Kasumi-1 (cell line): ENCODE results near the gene RNF14.
"Not testable (repeated sequence)": the region's sequence is repeated elsewhere in the genome, so short reads cannot be mapped to it uniquely, and the experiment has no call there.

Source experiments
- DNase-seq, 2 experiments: peaks; one replicate each; lab custom pipeline; 2025; lab: John Stamatoyannopoulos, UW

RNF14 gene

DNA sequence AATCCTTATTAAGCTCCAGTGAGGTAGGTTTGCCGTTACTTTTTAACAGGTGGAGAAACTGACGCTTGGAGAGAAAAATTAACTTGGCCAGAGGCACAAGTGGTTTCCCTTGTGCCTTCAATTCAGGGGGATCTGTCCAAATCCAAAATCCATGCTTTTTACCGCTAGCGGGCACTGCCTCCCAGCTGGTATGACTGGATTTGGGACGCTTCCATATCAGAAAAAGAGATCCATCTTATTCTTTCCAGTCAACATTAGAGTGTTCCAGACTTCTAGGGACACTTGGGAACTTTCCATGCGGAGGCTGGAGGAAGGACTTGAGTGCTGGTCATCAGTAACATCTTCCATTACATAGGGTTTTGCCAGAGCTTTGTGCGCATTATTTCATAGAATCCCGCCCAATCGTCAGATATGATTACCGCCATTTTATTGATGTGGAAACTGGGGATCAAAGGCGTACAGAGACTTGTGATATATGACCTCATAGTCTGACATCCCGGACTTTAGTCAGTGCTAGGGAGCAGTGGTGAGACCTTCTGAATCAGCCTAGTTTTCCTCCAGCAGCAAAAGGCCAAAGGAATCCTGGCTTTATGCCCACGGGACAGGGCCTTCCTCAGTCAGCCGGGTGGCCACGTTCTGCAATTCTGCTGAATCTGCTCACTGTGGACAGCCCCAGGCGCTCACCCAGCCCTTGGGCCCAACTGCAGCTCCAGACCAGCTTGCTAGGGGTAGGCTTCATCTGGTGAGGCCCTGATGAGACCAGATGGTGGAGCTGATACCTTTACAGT is 45.0 kb downstream of the RNF14 start:
- no peak for DNase-seq

GRCh38 chr5:142014911-142015584 is 46.1 kb downstream of the RNF14 start:
- peak; percentile 78 to 80 for DNase-seq

GRCh38 chr5:142015781-142016533 is 47.1 kb downstream of the RNF14 start:
- peak; percentile 97 to 98 for DNase-seq

DNA sequence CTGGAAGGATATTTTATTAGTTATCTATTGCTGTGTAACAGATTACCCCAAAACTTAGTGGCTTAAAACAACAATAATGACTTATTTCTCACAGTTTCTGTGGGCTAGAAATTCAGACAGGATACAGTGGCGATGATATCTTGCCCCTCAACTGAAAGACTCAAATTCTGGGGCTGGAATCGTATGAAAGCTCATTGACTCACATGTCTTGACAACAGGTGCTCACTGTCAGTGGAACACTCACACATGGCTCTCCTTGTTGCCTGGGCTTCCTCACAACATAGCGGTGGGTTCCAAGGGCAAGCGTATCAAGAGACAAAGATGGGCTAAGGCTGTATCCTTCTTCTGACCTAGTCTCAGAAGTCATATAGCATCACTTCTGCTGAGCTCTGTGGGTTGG is 47.7 kb downstream of the RNF14 start:
- DNase-seq, result no peak

- DNase-seq, result no peak
Measured at GRCh38 chr5:142017832-142018427, 49.0 kb downstream of the RNF14 start.

DNA sequence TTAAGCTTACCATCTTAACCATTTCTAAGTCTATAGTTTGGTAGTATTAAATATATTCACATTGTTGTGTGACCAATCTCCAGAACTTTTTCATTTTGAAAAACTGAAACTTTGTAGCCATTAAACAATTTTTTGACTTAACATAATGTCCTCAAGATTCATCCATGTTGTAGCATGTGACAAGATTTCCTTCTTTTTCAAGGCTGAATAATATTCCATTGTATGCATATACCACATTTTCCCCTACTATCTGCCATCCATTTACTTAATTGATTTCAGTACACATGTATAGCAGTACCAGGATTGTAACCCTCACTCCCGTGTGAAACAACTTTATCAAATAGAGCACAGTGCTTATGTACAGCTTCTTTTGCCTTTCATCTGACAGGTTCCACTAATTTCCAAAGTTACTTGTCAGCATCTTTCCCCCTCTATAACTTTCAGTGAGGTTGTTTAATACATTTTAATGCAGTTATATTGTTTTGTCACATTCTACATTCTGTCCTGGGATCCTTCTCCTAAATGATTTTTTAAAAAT is 51.3 kb downstream of the RNF14 start:
- DNase-seq, result no peak

GRCh38 chr5:142023836-142024235 is 54.9 kb downstream of the RNF14 start:
- DNase-seq, result no peak

DNA sequence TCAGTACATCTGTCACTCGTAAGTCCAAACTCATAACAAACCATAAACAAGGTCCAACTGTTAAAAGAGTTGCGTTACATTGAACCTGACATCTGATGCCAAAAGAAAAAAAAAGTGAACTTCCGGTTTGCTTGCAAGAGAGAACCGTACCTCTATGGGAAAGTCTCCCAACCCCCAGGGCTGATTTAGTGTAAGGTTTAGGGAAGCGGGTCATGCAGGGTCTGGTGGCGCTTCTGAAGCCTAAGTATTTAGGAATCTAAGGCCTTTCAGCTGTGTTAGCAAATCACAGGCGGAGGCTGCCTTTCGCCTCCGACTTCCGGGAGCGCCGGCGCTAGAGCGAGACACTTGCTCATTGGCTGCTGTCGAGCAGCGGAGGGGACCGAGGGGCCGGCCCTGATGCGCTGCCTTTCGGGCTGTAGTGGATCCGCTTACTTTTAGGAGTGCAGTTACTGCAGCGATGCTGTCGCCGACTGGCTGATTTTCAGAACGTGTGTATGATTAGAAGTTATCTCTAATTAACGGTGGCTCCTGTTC is 55.9 kb downstream of the RNF14 start:
- peak; percentile 88 to 92 for DNase-seq

DNA sequence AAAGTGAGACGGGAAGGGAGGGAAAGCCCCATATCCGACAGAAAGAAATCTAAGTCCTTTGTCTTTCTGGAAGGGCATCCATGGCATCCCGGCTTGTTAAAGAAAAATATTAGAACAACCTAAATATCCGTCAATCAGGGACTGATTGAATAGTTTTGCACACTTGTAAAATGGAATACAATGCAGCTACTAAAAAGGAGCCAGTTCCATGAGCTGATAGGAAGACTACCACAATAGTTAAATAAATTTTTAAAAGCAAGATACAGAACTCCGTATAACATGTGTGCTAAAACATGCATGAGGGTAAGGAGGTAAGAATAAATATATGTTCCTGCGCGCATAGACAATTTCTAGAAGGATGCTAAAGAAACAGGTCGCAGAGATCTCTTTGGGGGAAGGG is 56.7 kb downstream of the RNF14 start:
- no peak for DNase-seq

DNA sequence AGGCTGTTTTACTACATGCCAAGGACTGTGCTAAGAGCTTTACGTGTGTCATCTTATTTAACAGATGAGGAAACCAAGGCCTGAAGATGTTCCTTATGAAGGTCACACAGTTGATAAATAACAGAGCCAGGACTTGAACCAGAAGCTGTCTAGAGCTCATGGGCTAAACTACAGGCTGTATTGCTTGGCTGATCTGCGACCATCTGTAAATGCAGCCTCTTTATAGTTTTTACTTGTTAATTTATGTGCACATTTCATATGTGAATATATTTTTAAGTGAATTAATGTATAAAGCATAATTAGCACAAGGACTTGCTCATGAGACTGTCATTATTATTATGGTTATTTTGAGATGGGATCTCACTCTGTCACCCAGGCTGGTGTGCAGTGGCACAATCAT is 63.2 kb downstream of the RNF14 start:
- DNase-seq, result no peak

- DNase-seq, result no peak
Measured at GRCh38 chr5:142032747-142033631, 64.1 kb downstream of the RNF14 start.

- not testable (repeated sequence) for DNase-seq
Measured at GRCh38 chr5:142033632-142034567, 65.0 kb downstream of the RNF14 start.

- no peak for DNase-seq
Measured at GRCh38 chr5:142034994-142035393, 66.1 kb downstream of the RNF14 start.

GRCh38 chr5:142036918-142037317 is 68.0 kb downstream of the RNF14 start:
- no peak for DNase-seq

DNA sequence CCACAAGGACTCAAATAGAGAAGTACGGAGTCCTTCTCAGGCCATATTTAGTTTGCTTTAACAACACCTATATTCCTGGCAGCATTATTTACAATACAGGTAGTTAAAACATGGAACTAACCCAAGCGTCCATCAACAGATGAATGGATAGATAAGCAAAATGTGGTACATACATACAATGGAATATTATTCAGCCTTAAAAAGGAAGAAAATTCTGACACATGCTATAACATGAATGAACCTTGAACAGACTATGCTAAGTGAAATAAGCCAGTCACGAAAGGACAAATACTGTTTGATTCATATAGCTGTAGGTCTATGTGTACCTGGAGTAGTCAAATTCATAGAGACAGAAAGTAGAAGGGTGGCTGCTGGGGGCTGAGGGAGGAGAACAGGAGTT is 68.7 kb downstream of the RNF14 start:
- not testable (repeated sequence) for DNase-seq

GRCh38 chr5:142038735-142039134 is 69.8 kb downstream of the RNF14 start:
- DNase-seq, result no peak
